ENCODE measurements around the gene SLC1A2.

The SLC1A2 gene

DNA sequence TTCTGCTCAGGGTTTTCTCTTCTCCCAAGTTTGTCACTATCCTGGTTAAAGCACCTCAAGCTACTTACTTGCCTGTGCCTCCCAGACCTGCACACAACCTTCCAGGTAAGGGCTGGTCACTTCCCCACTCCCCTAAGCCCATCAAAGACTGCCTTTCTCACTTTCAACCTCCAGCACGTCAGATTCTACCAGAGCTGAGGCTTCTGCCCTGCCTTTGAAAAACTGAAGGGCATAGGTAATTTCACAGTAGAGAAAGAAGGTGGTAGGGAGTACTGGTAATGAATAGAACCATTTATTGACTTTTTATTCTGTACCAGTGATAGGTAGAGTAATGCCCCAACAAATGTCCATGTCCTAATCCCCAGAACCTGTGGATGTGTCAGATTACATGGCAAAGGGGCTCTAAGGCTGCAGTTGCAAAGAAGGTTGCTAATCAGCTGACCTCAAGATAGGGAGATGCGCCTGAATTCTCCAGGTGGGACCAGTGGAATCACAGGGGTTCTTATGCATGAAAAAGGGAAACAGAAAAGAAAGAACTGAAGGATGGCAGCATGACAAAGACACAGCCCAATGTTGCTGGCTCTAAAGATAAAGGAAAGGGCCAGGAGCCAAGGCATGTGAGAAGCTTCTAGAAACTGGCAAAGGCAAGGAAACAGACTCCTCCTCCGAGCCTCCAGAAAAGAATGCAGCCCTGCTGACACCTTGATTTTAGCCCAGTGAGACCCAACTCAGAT lies 89.0 kb downstream of the SLC1A2 start:
- DNase-seq (ENCODE audit: low read depth in 2 of 3, low spot score in 2 of 3): no peak

DNA sequence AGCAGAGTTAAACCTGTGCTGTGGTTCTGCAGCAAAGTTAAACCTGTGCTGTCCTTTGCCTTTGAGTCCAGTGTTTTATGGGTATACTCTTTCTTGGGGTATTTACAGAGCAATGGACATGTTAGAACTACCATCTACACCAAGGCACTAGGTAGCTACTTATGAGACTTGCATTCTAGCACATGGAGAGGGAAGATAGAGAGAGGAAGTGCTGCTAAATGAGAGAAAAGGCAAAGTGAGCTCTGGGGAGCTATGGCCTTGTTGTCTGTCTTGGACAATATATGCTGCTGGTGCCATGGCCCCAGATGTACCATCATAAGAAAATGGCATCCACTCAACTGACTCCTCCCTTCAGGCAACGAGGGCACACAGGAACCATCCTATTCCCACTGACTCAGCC lies 91.5 kb downstream of the SLC1A2 start:
- no peak for DNase-seq (ENCODE audit: low read depth in 2 of 3, low spot score in 2 of 3)

DNA sequence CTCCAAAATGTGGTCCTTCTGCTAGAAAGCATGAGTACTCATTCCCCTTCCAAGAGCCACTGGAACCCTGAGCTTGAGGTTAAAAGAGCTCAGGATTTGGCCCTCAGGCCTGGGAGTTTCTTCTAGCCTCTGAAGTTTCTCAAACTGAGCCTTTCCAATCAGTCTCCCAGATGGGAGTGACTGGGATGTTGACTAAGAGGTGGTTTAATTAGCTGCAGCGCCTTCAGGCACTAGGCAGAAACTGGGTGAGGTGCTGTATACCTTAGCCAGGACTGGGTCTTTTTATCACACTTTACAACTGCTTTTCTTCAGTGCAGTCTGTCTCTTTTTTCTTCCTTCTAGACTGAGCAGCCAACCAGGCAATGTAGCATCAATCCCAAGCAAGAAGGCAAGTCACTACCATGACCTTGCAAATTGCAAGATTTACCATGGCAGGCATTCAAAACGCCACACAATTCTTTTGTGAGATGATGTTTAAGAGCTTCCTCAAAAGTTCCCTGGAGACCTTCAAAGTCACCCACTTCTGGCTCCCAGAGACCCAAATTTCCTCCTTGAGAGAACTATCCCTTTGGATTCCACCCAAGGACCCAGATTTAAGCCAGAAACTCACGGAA lies 93.0 kb downstream of the SLC1A2 start:
- DNase-seq (ENCODE audit: low read depth in 2 of 3, low spot score in 2 of 3): no peak

DNA sequence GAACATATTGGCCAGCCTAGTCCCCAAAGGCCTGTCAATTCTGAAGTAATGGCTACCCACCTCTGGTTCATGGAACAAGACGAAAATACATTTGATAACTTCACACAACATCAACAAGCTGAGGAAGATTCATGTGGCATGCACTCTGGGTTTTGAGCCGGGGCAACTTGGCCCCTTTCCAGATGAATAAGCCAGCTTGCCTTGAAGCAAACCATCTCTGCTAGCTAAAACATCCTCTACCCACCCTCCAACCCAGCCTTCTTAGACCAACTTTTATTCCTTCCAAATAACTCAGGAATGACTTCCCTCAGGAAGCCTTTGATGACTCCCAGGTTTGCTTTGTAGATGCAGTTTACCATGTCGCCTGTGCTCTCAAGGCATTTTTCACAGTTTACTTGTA lies 94.4 kb downstream of the SLC1A2 start:
- no peak for DNase-seq (ENCODE audit: low read depth in 2 of 3, low spot score in 2 of 3)

DNA sequence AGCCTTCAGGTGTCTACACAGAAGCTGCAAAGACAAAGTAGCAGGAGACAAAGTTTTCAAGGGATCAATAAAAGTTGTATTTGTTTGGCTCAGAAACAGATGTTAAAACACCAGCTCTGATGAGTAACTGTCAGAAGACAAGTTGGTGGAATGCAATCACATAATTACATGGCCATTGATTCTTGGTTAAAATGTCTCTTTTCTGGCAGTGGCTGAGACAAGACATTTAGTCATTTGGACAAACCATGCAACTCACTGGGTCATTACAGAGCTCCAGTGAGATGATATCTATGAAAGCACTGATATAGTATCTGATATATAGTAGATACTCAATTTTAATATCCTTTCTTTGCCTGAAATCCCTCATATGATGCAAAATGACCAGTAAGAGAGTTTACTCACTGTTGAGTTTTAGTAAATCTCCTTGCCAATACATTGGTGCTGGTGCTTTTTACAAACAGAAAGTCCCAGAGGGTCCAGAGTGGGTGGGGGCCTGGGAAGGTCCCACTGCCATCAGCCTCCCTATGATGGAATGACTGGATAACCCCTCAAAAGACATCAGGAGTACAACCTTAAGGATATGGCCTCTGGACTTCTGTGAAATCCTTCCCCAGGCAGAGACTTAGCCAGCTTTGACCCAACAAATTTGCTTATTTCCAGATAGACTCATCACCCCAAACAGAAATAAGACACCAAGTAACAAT lies 95.0 kb downstream of the SLC1A2 start:
- DNase-seq (ENCODE audit: low read depth in 2 of 3, low spot score in 2 of 3): no peak

DNA sequence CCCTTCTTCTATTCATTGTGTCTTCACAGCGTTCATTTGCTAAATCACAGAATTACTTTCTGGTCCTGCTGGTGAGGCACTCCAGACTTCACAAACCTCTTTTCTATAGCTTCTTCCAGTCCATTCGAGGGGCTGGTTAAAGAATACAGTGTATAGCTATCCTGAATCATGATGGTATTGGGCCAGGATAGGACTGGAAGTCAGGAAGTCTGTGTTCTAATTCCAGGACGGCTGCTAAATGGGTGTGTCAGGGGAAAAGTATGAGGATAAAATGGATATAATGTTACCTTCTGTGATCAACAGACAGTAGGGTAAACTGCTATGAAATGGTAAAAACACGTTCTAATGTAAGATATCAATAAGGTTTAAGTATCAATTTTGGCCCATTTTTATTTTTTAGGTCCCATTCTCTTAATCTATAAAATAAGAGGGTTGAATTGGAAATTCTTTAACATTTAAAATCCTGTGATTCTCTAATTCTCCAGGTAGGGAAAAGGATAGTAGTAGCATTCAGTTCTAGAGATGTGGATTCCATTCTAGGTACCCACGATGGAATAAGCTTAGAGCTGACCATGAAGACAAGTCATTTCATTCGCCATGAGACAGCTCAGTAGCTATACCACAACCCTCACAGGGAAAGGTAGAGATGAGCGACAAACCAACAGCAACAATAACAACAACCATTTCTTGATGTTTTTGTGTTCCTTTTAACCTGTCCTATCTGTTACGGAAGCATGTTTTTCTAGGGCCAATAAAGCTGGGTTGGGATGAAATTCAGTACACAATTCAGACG lies 96.1 kb downstream of the SLC1A2 start:
- DNase-seq (ENCODE audit: low read depth in 2 of 3, low spot score in 2 of 3): no peak

DNA sequence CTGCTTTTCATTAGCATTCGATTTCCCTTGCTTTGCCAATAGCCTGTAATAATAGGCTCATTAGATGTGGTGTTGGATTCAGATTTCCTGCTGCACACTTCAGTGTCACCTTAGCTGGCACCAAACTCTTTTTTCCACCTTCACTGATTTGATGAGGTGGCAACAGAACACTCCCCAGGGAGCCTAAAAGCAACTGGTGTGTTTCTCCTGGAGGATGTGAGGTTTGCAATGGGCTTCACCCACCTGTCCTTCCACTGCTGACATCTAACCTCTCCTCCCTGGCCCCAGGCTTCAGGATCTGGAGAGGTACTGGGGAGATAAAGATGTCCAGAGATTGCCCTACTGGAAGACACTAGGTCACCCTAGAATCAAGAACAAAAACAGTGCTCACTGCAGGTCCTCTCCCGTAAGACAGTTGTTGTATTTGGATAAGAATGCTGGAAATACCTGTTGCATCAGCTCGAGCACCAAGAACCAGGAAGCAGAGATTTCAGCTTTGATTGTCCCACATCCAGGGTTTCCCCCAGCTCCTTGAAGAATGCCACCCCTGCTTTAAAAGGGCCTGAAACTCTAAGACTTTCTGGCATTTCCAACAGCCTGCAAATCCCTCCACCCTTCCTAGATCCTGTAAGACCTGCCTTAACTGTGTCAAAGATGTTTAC lies 96.9 kb downstream of the SLC1A2 start:
- DNase-seq (ENCODE audit: low read depth in 2 of 3, low spot score in 2 of 3): no peak

DNA sequence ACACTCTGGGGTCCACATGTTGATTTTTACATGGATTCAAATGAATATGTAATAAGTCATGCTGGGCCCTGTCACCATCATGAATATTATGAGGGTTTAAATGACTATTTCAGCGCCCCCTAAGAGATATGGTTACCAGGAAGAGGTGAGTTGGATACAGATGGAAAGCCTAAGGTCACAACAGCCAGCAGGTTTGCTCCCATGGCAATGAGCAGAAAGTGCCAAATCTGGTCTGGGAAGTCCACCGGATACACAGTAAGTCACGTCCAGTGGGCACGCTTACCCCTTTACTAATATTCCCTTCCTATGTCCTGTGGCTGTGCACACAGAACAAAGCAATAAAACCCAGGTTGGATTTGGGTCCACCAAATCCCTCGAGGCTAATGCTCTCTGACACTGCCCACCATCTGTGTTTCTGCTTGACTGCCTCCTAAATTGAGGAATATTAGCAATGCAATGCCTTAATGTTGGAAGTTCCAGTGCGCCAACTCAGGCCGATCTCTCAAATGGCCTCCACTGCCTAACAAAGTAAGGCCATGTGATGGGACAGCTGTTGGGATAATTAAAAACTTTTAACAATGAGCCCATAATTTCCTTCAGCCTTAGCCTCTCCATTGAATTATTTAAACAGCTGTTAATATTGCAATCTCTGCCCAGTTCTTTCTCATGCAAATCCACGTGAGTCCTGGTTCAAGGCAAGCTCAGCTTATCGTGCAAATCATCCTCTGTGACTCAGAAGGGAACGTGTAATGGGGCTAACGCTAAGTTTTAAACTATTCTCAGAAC lies 97.6 kb downstream of the SLC1A2 start:
- no peak for DNase-seq (ENCODE audit: low read depth in 2 of 3, low spot score in 2 of 3)

DNA sequence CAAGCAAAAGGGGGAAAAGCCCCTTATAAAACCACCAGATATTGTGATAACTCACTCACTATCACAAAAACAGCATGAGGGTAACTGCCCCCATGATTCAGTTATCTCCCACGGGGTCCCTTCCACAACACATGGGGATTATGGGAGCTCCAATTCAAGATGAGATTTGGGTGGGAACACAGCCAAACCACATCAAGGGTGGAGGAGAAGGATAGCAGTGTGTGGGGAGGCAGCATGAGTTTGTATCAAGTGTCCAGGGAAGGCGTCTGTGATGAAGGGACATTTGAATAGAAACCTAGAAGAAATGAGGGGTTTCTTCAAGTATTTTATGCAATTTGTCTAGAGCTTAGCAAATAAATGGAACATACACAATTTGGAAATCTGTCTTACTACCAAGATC lies 98.2 kb downstream of the SLC1A2 start:
- no peak for DNase-seq (ENCODE audit: low read depth in 2 of 3, low spot score in 2 of 3)

DNA sequence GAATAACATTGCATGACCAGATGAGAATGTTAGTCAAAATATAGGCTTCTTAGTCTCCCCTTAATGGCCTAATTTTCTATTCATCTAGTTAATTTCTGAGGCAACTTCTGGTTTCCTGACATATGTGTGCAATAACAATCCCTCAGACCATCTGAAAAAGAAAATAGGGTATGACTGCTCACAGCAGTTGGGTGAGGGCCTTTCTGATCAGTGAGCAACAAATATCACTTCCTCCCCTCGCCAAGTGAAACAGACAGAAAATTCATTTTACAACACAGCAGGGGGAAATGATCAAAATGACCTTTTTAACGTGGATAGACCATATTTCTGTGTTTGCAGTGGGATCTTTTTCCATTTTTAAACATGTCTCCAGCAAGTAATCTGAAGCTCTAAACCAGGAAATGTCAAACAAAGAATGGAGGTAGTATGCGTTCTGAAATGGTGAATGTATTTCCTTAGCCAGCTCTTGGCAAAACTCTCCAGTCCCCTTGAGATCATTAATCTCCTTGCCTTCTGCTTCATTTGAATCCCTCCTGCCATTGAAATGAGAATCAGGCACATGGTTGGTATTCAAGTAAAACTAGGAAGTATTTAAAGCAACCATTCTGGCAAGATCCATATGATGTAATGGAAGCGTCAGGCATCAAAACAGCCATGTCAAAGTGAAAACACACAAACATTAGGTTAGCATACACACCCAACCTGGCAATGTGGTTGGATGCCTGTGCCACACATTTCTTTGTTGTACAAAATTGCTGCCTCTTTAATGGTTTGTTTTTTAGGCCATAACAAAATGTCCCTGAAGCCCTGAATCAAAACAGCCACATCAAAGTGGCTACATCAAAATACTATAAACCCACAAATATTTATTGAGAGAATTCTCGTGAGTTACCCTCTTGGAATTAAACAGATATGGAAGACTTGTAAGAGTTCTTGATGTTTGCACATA lies 100.1 kb downstream of the SLC1A2 start:
- DNase-seq (ENCODE audit: low read depth in 2 of 3, low spot score in 2 of 3): no peak

DNA sequence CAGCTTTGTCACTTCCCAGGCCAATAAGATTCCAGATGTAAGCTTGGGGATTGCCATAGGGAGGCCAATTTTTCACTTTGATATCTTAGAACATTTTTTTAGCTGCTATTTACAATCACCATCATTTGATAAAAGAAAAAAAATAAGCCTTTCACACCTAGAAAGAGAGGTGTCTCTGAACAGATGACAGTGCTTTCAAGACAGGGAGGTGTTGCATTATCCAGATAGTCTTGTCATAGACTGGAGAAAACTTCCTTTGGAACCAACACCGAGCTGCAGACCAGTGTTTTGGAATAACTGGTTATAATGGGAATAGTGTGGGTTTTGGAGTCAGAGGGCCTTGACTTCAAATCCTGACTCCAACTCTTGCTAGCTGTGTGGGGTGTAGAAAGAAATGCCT lies 101.0 kb downstream of the SLC1A2 start:
- no peak for DNase-seq (ENCODE audit: low read depth in 2 of 3, low spot score in 2 of 3)

DNA sequence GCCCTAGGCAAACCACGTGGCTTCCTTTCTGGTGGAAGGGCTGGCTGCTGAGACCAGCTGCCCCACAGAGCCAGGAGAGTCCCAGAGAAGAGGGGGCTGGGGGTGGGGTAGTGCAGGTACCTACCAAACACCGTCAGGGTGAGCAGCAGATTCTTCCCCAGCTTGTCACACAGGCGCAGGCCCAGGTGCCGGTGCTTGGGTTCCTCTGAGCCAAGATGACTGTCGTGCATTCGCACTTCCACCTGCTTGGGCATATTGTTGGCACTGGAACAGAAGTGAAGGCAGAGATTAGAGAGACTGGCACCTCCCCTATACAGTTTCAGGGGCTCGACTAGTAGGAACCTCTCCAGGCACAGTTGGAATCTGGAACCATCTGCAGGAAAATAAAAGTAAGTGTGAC lies 102.1 kb downstream of the SLC1A2 start:
- no peak for DNase-seq (ENCODE audit: low read depth in 2 of 3, low spot score in 2 of 3)

DNA sequence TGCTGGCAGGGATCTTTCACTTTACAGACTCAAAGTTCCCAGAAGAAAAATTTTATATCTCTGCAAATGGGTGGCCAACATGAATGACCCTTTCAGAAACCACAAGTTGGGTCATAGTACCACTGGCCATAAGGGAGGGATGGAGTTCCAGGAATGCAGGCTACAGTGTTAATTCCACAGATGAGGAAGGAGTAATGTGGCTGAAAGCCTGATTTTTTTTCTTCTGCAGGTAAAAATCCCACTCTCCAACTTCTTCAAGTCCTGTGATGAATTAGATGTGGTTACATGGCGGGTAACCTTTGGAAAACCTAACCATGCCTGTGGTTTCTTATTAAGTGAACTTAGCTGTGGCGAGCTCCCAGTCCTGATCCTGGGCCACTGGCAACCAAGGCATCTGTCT lies 103.2 kb downstream of the SLC1A2 start:
- DNase-seq (ENCODE audit: low read depth in 2 of 3, low spot score in 2 of 3): no peak

DNA sequence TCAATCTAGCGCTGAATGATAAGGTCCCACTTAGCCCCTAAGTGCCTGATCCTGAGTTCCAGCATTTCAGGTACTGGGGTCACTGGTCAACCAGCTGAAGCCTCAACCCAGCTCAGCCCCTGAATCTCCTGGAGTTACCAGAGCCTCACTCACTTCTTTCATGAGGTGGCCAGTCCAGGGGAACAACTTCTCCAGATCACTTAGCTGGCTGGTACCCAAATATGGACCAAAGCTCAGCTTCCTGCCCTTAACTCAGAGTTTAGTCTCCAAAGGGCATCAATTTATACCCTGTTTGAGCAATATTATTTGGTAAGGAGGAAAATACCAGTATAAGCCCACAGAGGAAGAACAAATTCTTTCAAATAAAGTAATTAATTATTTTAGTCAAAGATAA lies 105.6 kb downstream of the SLC1A2 start:
- no peak for DNase-seq (ENCODE audit: low read depth in 2 of 3, low spot score in 2 of 3)

DNA sequence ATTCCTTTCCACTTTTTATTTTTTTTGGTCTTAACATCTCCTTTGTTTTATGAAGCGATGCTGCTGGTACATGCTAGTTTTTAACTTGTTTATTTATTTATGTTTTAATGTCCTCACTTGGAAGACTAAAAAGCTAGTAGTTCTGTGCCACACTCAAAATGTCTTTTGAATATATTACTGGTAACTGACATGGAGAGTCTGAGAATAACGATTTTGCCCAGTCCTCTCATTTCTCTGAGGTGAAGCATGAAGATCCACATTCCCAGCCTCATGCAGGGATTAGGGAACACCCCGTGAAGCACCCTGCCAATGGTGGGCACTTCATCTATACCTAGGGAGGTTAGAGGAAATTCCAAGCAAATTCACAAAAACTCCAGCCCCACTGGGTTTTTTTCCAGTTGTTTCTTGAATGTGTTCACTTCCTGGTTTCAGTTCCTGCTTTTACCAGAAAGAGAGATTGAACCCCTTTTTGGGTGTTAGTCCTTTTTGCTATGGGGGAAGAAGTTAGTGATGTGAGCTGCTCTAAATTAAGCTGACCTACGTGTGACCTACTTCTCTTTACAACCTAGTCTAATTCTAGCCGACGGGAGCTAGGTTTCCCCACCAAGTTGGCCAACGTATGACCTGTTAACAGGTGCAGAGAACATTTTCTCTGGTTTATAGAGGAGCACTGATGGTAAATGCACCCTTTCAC lies 106.1 kb downstream of the SLC1A2 start:
- no peak for DNase-seq (ENCODE audit: low read depth in 2 of 3, low spot score in 2 of 3)

DNA sequence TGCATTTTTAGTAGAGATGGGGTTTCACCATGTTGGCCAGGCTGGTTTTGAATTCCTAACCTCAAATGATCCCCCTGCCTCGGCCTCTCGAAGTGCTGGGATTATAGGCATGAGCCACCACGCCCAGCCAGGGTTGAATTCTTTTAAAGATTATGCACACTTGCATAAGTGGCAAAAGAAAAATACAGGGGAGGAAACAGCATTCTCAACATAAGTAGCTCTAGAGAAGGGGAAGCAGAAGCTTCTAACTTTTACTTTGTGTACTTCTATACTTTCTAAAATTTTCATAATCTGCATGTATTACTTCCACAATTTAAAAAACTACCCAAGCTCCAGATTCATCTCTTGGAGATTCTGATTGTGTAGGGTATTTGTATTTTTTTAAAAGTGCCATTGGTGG lies 108.0 kb downstream of the SLC1A2 start:
- no peak for DNase-seq (ENCODE audit: low read depth in 2 of 3, low spot score in 2 of 3)

DNA sequence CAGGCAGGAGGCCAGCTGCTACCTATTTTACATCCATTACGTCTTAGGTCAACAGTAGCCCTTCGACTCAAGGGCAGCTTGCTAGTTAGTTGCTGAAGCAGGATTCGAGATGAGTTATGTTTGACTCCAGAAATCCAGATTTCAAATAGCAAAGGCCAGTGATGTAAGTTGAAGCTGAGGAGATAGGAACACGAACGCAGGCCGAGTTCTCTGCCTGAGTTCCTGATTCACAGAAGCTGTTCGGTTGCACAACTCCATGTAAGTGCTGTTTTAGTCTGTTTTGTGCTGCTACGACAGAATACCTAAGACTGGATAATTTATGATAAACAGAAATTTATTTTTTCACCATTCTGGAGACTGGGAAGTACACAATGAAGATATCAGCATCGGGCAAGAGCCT lies 111.2 kb downstream of the SLC1A2 start:
- DNase-seq (ENCODE audit: low read depth in 2 of 3, low spot score in 2 of 3): no peak

DNA sequence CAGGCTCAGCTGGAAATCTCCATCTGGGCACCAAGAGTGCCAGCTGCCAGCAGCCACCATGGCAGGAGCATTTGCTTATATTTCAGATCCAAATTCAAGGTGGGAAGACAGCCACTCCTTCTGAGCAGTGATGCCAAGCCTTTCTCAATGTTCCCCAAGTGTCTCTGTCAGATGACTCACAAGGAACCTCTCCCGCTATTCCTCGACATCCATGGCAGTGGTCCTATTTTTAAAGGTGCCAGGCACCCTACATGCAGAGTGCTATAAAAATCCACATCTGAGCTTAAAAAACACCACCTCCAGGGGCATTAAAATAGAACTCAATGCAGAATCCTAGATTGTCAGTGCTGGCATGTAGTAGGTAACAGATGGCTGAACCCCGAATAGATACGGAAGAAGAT lies 112.1 kb downstream of the SLC1A2 start:
- no peak for DNase-seq (ENCODE audit: low read depth in 2 of 3, low spot score in 2 of 3)

All from activated CD8-positive, alpha-beta memory T cell treated with anti-CD3 and anti-CD28 coated beads for 48 hours (primary cell).